Measurements from ENCODE around the gene SCUBE3.

SCUBE3 gene

GRCh38 chr6:35213824-35214756 lies at the start of gene SCUBE3:
TSS of gene SCUBE3 (plus strand) at chr6:35213956. CDS start at chr6:35214419, 463 bp downstream.
- DNase-seq: no peak

GRCh38 chr6:35164277-35164676 lies 49.5 kb upstream of the SCUBE3 start:
- DNase-seq: no peak

GRCh38 chr6:35164868-35165267 lies 48.9 kb upstream of the SCUBE3 start:
- no peak for DNase-seq

GRCh38 chr6:35165630-35166071 lies 48.1 kb upstream of the SCUBE3 start:
- DNase-seq: no peak

GRCh38 chr6:35166116-35166515 lies 47.6 kb upstream of the SCUBE3 start:
- no peak for DNase-seq

GRCh38 chr6:35166520-35166919 lies 47.2 kb upstream of the SCUBE3 start:
- DNase-seq: no peak

- DNase-seq: no peak
Measured at GRCh38 chr6:35167505-35167904, 46.3 kb upstream of the SCUBE3 start.

GRCh38 chr6:35168461-35168861 lies 45.3 kb upstream of the SCUBE3 start:
- DNase-seq: no peak

- no peak for DNase-seq
Measured at GRCh38 chr6:35170166-35170565, 43.6 kb upstream of the SCUBE3 start.

- no peak for DNase-seq
Measured at GRCh38 chr6:35170891-35171290, 42.9 kb upstream of the SCUBE3 start.

- no peak for DNase-seq
Measured at GRCh38 chr6:35173044-35173426, 40.7 kb upstream of the SCUBE3 start.

GRCh38 chr6:35173427-35174087 lies 40.2 kb upstream of the SCUBE3 start:
- DNase-seq: no peak

- no peak for DNase-seq
Measured at GRCh38 chr6:35174088-35174434, 39.7 kb upstream of the SCUBE3 start.

- no peak for DNase-seq
Measured at GRCh38 chr6:35174501-35174900, 39.3 kb upstream of the SCUBE3 start.

GRCh38 chr6:35176301-35177024 lies 37.3 kb upstream of the SCUBE3 start:
- no peak for DNase-seq

- DNase-seq: no peak
Measured at GRCh38 chr6:35177157-35177556, 36.6 kb upstream of the SCUBE3 start.

- no peak for DNase-seq
Measured at GRCh38 chr6:35177596-35177995, 36.2 kb upstream of the SCUBE3 start.

- DNase-seq: no peak
Measured at GRCh38 chr6:35178012-35178411, 35.7 kb upstream of the SCUBE3 start.

GRCh38 chr6:35178932-35179832 lies 34.6 kb upstream of the SCUBE3 start:
- no peak for DNase-seq

- no peak for DNase-seq
Measured at GRCh38 chr6:35179901-35180535, 33.7 kb upstream of the SCUBE3 start.

GRCh38 chr6:35181308-35181932 lies 32.3 kb upstream of the SCUBE3 start:
- DNase-seq: no peak
